ENCODE data around the gene CBFA2T3. TPM values are rescaled to one million over a fixed set of nuclear protein-coding genes. Genes with fewer than 3 reads are reported as not detected.

Gene CBFA2T3
- total RNA-seq, 2 donors from 2014 or later: 3.2 to 4.4 TPM

DNA sequence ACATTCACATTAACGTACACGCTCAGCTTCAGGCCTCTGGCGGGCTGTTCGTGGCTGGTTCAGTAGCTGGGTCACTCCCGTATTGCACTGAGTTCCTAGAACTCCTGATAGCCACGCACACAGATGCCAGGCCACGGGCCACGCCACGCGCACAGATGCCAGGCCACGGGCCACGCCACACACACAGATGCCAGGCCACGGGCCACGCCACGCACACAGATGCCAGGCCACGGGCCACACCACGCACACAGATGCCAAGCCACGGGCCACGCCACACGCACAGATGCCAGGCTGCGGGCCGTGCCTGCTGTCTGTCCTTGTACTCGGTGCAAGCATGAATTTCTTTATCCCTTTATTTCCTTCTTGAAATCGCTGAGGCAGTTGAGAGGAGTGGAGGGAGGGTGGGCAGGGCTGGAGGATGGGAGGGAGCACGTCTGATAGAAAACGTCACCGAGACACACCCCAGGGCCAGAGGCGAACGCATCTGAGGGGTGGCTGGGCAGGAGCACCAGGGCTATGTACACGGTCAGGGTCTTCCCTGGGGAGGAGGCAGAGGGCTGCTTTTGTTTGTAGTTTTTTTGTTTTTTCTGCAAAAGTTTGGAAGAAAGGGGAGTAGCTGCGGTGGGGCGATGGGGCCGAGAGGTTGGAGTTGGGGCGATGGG lies 101.9 kb downstream of the CBFA2T3 start:
- no peak for ATAC-seq
- no peak overlapping the region for H3K27ac Mint-ChIP-seq
- no peak overlapping the region for H3K4me3 Mint-ChIP-seq
- no peaks in the 10 kb centered on the region for H3K9me3 ChIP-seq (ENCODE audit: control insufficient read depth, low read length, poor library complexity, severe bottlenecking)
- no peaks in the 10 kb centered on the region for H3K36me3 Mint-ChIP-seq (ENCODE audit: low read depth)
- H3K27me3 Mint-ChIP-seq: peaks cover 15% of the 10 kb centered on the region
- peaks cover 4% of the 10 kb centered on the region for H3K4me1 Mint-ChIP-seq
- no peak for DNase-seq

- Mint-ChIP-seq H3K27me3 (peaks cover 19% of the 10 kb centered on the region), H3K27ac (no peak overlapping the region), H3K4me1 (peaks cover 3% of the 10 kb centered on the region), H3K36me3 (ENCODE audit: low read depth) (no peaks in the 10 kb centered on the region), H3K4me3 (no peak overlapping the region)
- DNase-seq (no peak), ATAC-seq (no peak)
- no peaks in the 10 kb centered on the region for H3K9me3 ChIP-seq (ENCODE audit: control insufficient read depth, low read length, poor library complexity, severe bottlenecking)
Measured at GRCh38 chr16:88872650-88873331, 104.2 kb downstream of the CBFA2T3 start.

DNA sequence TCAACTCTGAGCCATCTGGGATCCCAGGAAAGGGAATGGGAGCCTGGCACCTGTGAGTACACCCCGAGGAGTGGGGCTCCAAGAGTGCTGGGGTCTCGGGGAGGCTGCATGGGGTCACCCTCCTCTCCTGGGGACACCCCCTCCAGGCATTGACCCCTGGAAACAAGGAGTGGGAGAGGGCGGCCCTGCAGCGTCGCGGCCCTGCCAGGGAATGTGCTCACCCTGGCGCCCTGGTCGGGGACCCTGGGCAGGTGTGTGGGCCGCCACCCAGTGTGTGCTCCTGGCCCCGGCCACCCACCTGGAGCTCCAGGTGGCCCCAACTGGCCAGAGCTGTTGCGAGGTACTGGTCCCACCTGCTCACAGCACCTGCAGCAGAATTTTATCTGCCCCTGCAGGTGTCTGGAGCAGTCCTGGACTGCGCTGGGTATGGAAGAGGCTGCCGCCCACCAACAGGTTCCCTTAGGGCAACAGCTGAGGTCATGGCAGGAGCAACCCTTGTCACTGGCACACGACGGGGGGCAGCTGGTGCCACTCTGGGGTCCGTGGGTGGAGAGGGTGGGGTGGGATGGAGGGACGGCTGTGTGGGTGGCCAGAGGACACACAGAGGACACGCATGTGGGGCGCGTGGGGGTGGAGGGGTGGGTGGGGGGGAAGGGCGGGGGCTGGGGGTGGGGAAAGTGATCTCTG lies 105.1 kb downstream of the CBFA2T3 start:
- H3K4me3 Mint-ChIP-seq: no peak overlapping the region

DNA sequence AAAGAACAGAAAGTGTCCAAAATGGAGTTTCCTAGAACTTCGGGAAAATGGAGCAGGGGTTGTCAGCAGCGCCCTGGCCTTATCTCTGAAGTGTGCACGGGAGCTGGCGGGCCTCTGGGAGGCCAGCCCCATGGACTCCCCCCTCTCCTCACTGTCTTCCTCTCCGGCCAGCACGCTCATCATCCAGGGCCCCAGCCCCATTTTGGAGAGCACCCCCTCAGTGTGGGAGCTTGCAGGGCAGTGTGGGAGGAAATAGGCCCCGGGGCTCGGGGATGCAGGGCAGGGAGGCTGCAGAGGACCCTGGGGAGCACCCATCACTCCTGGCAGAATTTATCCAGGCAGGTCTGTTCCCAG lies 105.7 kb downstream of the CBFA2T3 start:
- DNase-seq (no peak), ATAC-seq (no peak)
- no peak overlapping the region for H3K27ac Mint-ChIP-seq
- H3K9me3 ChIP-seq (ENCODE audit: control insufficient read depth, low read length, poor library complexity, severe bottlenecking): no peaks in the 10 kb centered on the region
- H3K36me3 Mint-ChIP-seq (ENCODE audit: low read depth): no peaks in the 10 kb centered on the region
- H3K4me3 Mint-ChIP-seq: no peak overlapping the region
- H3K27me3 Mint-ChIP-seq: peaks cover 19% of the 10 kb centered on the region
- peaks cover 3% of the 10 kb centered on the region for H3K4me1 Mint-ChIP-seq

More for the DNA sequence above, 105.1 kb downstream of the CBFA2T3 start:
- ATAC-seq: no peak
- H3K9me3 ChIP-seq (ENCODE audit: control insufficient read depth, low read length, poor library complexity, severe bottlenecking): no peaks in the 10 kb centered on the region
- no peak for DNase-seq
- Mint-ChIP-seq H3K4me1 (peaks cover 3% of the 10 kb centered on the region), H3K27me3 (peaks cover 19% of the 10 kb centered on the region), H3K27ac (no peak overlapping the region), H3K36me3 (ENCODE audit: low read depth) (no peaks in the 10 kb centered on the region)

- H3K27me3 Mint-ChIP-seq: peaks cover 19% of the 10 kb centered on the region
- H3K4me3 Mint-ChIP-seq: no peak overlapping the region
- no peaks in the 10 kb centered on the region for H3K9me3 ChIP-seq (ENCODE audit: control insufficient read depth, low read length, poor library complexity, severe bottlenecking)
- no peaks in the 10 kb centered on the region for H3K36me3 Mint-ChIP-seq (ENCODE audit: low read depth)
- H3K27ac Mint-ChIP-seq: no peak overlapping the region
- H3K4me1 Mint-ChIP-seq: peaks cover 3% of the 10 kb centered on the region
- no peak for DNase-seq
- peak; percentile 39 for ATAC-seq
Measured at GRCh38 chr16:88870608-88871348, 106.2 kb downstream of the CBFA2T3 start.

- Mint-ChIP-seq H3K4me1 (peaks cover 3% of the 10 kb centered on the region), H3K27ac (no peak overlapping the region), H3K4me3 (no peak overlapping the region), H3K36me3 (ENCODE audit: low read depth) (no peaks in the 10 kb centered on the region), H3K27me3 (peaks cover 19% of the 10 kb centered on the region)
- H3K9me3 ChIP-seq (ENCODE audit: control insufficient read depth, low read length, poor library complexity, severe bottlenecking): no peaks in the 10 kb centered on the region
- ATAC-seq: no peak
- DNase-seq: no peak
Measured at GRCh38 chr16:88869673-88869980, 107.4 kb downstream of the CBFA2T3 start.

DNA sequence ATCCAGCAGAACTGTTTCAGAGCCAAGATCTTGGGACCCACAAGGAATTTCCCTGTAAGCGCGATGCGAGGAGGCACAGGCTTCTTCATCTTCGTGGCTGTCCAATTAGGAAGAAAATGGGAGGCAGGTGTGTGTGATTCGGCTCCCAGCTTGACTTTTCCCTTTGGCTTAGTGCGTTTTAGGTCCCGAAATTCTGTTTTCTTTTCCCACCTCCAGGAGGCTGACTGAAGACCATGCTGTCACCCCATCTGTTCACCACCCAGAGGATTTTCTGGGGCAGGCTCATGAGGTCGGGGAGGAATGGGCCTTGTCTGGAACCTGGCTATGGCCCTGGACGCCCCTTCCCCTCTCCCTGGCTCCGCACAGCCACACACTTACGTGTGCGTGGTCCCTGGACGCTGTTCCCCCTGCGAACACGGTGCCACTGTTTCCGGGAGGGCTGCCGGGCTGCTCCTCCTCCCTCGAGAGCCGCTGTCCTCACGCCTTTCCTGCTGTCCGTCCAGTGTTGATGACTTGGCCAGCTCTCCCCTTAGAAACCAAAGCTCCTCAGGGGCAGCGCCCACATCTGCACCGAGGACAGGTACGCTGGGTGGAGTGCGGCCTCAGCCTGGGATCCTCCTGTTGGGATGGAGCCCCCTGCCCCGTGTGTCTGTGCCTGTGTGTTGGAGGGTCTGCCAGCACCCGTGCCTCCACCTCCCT lies 107.9 kb downstream of the CBFA2T3 start:
- Mint-ChIP-seq H3K36me3 (ENCODE audit: low read depth) (no peaks in the 10 kb centered on the region), H3K4me3 (no peak overlapping the region), H3K4me1 (peaks cover 3% of the 10 kb centered on the region), H3K27ac (no peak overlapping the region), H3K27me3 (peaks cover 19% of the 10 kb centered on the region)
- DNase-seq (no peak), ATAC-seq (no peak)
- H3K9me3 ChIP-seq (ENCODE audit: control insufficient read depth, low read length, poor library complexity, severe bottlenecking): no peaks in the 10 kb centered on the region

DNA sequence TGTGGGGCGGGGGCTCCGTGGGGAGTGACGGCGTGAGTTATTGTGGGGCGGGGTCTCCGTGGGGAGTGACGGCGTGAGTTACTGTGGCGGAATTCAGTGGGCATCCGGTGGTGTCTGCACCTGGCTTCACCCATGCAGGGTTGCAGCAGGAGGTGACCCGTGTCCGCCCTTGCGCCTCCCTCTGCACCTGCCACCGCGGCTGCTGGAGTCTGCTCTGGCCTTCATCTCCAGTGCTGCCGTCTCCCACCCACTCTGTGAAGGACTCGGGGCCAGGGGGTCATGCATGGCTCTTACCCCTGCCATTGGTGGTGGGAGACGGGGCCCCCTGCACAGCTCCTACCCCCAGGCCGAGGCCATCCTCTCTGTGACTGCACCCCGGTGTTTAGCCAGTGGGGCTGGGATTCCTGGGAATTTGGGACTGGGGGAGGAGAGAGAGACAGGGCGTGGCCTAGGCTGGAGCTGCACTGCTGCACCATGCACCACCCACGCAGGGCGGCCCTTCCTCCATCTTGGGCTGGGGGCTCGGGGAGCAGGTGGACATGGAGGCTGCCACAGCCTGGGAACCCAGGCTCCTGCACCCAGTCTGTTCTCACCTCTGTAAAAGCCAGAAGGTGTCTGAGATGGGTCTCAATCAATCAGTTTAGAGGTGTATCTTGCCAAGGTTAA lies 109.3 kb downstream of the CBFA2T3 start:
- no peak for ATAC-seq
- H3K9me3 ChIP-seq (ENCODE audit: control insufficient read depth, low read length, poor library complexity, severe bottlenecking): no peaks in the 10 kb centered on the region

DNA sequence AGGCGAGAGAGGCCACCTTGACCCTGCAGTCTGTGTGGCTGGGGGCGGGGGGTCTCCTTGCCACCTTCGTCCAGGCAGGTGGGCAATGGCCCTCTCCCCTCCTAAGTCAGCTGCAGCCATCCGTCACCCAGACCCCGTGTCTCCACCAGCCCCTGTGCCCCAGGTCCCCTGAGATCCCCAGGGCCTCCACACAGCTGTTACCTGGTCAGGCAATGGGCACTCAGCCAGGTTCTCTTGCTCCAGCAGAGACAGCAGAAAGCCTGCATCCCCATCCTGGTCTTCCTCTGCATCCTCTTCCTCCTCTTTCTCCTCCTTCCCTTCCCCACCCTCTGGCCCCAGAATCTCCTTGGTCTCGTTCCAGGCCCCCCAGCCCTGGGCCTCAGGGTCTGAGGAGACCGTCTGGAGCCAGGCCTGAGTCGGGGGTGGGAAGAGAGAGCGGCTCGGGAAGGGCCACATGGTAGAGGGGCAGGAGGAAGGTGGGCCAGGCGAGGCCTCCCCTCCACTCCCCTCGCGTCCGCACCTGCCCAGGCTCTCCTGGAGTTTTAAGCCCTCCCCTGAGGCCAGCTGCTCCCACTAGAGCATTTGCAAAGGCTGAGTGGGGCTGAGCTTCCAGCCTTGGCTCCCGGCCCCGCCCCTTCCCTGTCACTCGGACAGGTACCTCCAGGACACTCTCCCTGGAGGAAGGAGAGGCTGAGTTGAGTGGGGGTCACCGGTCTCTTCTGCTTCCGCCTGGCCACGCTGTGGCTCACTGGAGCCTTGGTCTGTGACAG lies 110.7 kb downstream of the CBFA2T3 start, which contains the start of gene PABPN1L:
TSS of gene PABPN1L (minus strand) at position 510 of the 770 bp plus-strand sequence. CDS start at position 456, 54 bp downstream.
- ATAC-seq: no peak
- H3K27ac Mint-ChIP-seq: no peak within 1 kb of the TSS

More for the DNA sequence above, 109.3 kb downstream of the CBFA2T3 start:
- Mint-ChIP-seq H3K4me1 (peaks cover 3% of the 10 kb centered on the region), H3K27me3 (peaks cover 19% of the 10 kb centered on the region), H3K36me3 (ENCODE audit: low read depth) (no peaks in the 10 kb centered on the region), H3K4me3 (no peak overlapping the region), H3K27ac (no peak overlapping the region)
- no peak for DNase-seq

GRCh38 chr16:88865742-88866141 lies 111.3 kb downstream of the CBFA2T3 start:
- Mint-ChIP-seq H3K4me1 (no peaks in the 10 kb centered on the region), H3K4me3 (no peak overlapping the region), H3K27me3 (peaks cover 12% of the 10 kb centered on the region), H3K27ac (no peak overlapping the region), H3K36me3 (ENCODE audit: low read depth) (peaks cover 2% of the 10 kb centered on the region)
- ATAC-seq (no peak), DNase-seq (no peak)
- no peaks in the 10 kb centered on the region for H3K9me3 ChIP-seq (ENCODE audit: control insufficient read depth, low read length, poor library complexity, severe bottlenecking)

More for the DNA sequence above, 110.7 kb downstream of the CBFA2T3 start, which contains the start of gene PABPN1L:
- Mint-ChIP-seq H3K4me1 (peaks cover 3% of the 10 kb centered on the region), H3K27me3 (peaks cover 17% of the 10 kb centered on the region), H3K4me3 (no peak within 1 kb of the TSS), H3K36me3 (ENCODE audit: low read depth) (no peaks in the 10 kb centered on the region)
- no peak for DNase-seq
- H3K9me3 ChIP-seq (ENCODE audit: control insufficient read depth, low read length, poor library complexity, severe bottlenecking): no peaks in the 10 kb centered on the region

DNA sequence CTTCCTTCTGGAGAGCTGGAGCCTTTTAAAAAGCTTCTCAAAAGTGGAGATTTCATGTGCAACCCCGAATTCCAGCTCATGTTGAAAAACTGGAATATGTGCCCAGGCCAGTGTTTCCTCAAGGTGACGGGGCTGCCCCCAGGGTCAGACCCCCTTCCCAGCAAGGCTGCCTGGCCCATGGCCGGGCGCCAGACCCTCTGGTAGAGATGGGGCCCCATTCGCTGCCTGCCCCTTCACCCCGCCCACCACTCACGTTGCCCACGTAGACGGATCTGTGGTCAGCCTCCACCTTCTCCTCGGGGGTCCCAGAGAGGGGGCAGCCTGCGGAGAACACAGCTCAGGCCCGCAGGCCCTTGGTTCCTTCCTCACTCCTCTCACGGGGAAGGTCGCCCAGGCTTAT lies 111.7 kb downstream of the CBFA2T3 start:
- Mint-ChIP-seq H3K36me3 (ENCODE audit: low read depth) (peaks cover 2% of the 10 kb centered on the region), H3K27me3 (peaks cover 8% of the 10 kb centered on the region), H3K4me1 (no peaks in the 10 kb centered on the region)

DNA sequence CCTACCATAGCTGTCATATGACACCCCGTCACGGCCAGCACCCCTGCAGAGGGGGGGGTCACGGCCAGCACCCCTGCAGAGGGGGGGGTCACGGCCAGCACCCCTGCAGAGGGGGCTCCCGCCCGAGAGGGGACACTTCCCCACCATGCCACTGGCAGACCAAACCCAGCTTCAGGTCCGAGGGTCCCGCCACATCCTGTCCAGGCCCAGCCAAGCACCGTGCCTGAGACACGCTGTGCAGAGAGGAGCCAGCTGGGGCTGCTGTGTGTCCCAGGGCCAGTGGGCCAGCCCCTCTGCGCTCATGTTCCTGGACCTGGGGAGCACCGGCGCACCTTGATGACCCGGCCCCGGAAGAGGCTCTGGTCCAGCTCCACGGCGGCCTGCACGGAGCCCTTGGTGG lies 112.5 kb downstream of the CBFA2T3 start:
- Mint-ChIP-seq H3K4me1 (no peaks in the 10 kb centered on the region), H3K4me3 (no peak overlapping the region), H3K36me3 (ENCODE audit: low read depth) (peaks cover 2% of the 10 kb centered on the region), H3K27me3 (peaks cover 2% of the 10 kb centered on the region), H3K27ac (no peak overlapping the region)
- ATAC-seq (no peak), DNase-seq (no peak)
- no peaks in the 10 kb centered on the region for H3K9me3 ChIP-seq (ENCODE audit: control insufficient read depth, low read length, poor library complexity, severe bottlenecking)

More for the DNA sequence above, 111.7 kb downstream of the CBFA2T3 start:
- ATAC-seq: no peak
- no peak overlapping the region for H3K4me3 Mint-ChIP-seq
- H3K27ac Mint-ChIP-seq: no peak overlapping the region
- H3K9me3 ChIP-seq (ENCODE audit: control insufficient read depth, low read length, poor library complexity, severe bottlenecking): no peaks in the 10 kb centered on the region
- no peak for DNase-seq

All from T-helper 17 cell (primary cell).